Measurements from ENCODE around the gene USP50.

DNA sequence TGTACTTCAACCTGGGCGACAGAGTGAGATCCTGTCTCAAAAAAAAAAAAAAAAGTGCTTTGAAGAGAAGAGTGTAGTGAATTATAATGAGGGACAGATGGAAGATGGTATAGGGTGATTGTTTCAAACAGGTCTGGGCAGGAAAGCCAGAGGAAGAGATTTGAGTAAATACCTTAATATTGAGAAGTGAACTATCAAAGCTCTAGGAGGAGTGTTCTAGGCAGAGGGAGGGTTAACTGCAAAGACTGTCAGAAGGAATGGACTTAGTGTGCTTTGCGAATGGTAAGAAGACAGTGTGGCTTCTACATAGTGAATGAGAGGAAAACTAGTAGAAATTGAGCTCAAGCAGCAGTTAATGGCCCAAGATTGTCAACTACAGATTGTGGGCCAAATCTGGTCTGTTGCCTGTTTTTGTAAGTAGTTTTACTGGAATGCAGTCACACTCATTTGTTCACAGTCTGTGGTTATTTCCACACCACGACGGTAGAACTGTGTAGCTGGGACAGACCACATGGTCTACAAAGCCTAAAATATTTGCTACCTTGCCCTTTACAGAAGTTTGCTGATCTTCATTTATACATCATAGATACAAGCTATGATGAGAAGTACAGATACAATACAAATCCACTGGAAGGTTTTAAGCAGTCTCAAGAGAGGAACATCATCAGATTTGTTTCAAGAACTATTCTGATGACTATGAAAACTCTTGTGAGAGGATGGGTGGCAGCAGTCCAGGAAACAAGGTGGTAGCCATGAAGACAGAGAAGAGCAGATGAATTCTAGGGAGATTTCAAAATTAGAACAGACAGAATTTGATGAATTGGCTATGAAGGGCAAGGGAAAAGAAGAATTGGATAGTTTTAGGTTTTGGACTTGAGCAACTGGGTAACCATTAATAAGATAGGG, 16.5 kb upstream of the USP50 start:
- TF ChIP-seq, protein P1, sequence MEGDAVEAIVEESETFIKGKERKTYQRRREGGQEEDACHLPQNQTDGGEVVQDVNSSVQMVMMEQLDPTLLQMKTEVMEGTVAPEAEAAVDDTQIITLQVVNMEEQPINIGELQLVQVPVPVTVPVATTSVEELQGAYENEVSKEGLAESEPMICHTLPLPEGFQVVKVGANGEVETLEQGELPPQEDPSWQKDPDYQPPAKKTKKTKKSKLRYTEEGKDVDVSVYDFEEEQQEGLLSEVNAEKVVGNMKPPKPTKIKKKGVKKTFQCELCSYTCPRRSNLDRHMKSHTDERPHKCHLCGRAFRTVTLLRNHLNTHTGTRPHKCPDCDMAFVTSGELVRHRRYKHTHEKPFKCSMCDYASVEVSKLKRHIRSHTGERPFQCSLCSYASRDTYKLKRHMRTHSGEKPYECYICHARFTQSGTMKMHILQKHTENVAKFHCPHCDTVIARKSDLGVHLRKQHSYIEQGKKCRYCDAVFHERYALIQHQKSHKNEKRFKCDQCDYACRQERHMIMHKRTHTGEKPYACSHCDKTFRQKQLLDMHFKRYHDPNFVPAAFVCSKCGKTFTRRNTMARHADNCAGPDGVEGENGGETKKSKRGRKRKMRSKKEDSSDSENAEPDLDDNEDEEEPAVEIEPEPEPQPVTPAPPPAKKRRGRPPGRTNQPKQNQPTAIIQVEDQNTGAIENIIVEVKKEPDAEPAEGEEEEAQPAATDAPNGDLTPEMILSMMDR (IDR thresholded peaks at IDR 0.05), result no peak
- no peak for TF ChIP-seq POLR2A (IDR thresholded peaks at IDR 0.05; ENCODE audit: low read depth)
- no peak for TF ChIP-seq POLR2AphosphoS5 (IDR thresholded peaks at IDR 0.05)
- TF ChIP-seq EP300 (IDR thresholded peaks at IDR 0.05), result no peak
